Neural cell (in vitro differentiated cells): ENCODE measurements around the gene CDK4. TPM values are rescaled to one million over a fixed set of nuclear protein-coding genes. Genes with fewer than 3 reads are reported as not detected.
"Not testable (repeated sequence)": the region's sequence is repeated elsewhere in the genome, so short reads cannot be mapped to it uniquely, and the experiment has no call there.

ENCODE experiments used
- H2AFZ ChIP-seq: fragments of 200-600, 300-800 bp; sonication (generic), shearing (Covaris generic); 2 replicates; pipeline ENCODE4 v1.6.0; 2014; ENCODE audit warnings: low read depth, mild to moderate bottlenecking, antibody characterized with exemption, low read length, moderate library complexity
- H3F3A ChIP-seq: fragments of 200-600 bp; shearing (Covaris generic); 2 replicates; pipeline ENCODE4 v1.6.1; 2016; ENCODE audit warnings: mild to moderate bottlenecking, moderate library complexity, mixed read lengths, antibody characterized with exemption, low read length; ENCODE audit not compliant: insufficient read depth, poor library complexity, severe bottlenecking
- H3K27ac ChIP-seq: fragments of 200-600, 300-800 bp; sonication (generic), shearing (Covaris generic); 2 replicates; pipeline ENCODE4 v1.5.1; 2014; ENCODE audit warnings: mild to moderate bottlenecking, low read length, moderate library complexity
- H3K27me3 ChIP-seq: fragments of 300-800, 200-600 bp; sonication (generic), shearing (Covaris generic); 2 replicates; pipeline ENCODE4 v1.6.0; 2014; ENCODE audit warnings: mild to moderate bottlenecking, low read depth, low read length, moderate library complexity; ENCODE audit not compliant: insufficient read depth
- H3K36me3 ChIP-seq: fragments of 300-800, 200-600 bp; sonication (generic), shearing (Covaris generic); 2 replicates; pipeline ENCODE4 v1.5.1; 2014; ENCODE audit warnings: mild to moderate bottlenecking, antibody characterized with exemption, low read length, moderate library complexity; ENCODE audit not compliant: insufficient read depth
- H3K4me2 ChIP-seq: fragments of 300-800, 200-600 bp; sonication (generic), shearing (Covaris generic); 2 replicates; pipeline ENCODE4 v1.6.0; 2014; ENCODE audit warnings: mild to moderate bottlenecking, low read length
- H3K4me3 ChIP-seq: fragments of 300-800, 200-600 bp; sonication (generic), shearing (Covaris generic); 2 replicates; pipeline ENCODE4 v1.5.1; 2014; ENCODE audit warnings: mild to moderate bottlenecking, low read length, moderate library complexity
- H3K79me2 ChIP-seq: fragments of 200-600 bp; shearing (Covaris generic); replicated peaks from 2 replicates; pipeline ENCODE4 v1.6.0; 2014; ENCODE audit warnings: mild to moderate bottlenecking, low read length, moderate library complexity; ENCODE audit not compliant: insufficient read depth
- H3K9ac ChIP-seq: fragments of 300-800, 200-600 bp; sonication (generic), shearing (Covaris generic); 2 replicates; pipeline ENCODE4 v1.6.1; 2016; ENCODE audit warnings: mild to moderate bottlenecking, low read length, mixed read lengths
- H3K9me2 ChIP-seq: fragments of 200-600 bp; shearing (Covaris generic); 2 replicates; pipeline ENCODE4 v1.6.1; 2016; ENCODE audit warnings: mild to moderate bottlenecking, low read length, mixed read lengths; ENCODE audit not compliant: insufficient read depth
- H3K9me3 ChIP-seq: fragments of 200-600, 300-800 bp; sonication (generic), shearing (Covaris generic); 2 replicates; pipeline ENCODE4 v1.6.1; 2016; ENCODE audit warnings: mild to moderate bottlenecking, mixed run types, low read length, moderate library complexity, mixed read lengths
- H4K20me1 ChIP-seq: fragments of 200-600 bp; shearing (Covaris generic); 2 replicates; pipeline ENCODE4 v1.6.1; 2016; ENCODE audit warnings: mild to moderate bottlenecking, mixed run types; ENCODE audit not compliant: insufficient read depth
- EP300 ChIP-seq: fragments of 450-650 bp; conservative IDR thresholded peaks from 2 replicates; pipeline ENCODE4 v1.6.1; 2014; ENCODE audit warnings: antibody characterized with exemption, mild to moderate bottlenecking, moderate library complexity; ENCODE audit not compliant: poor library complexity, severe bottlenecking
- EZH2 ChIP-seq: fragments of 200-600, 300-800 bp; shearing (Covaris generic), sonication (generic); IDR thresholded peaks from 2 replicates; pipeline ENCODE4 v1.6.1; 2014; ENCODE audit warnings: antibody characterized with exemption, low read length, borderline replicate concordance, mild to moderate bottlenecking; ENCODE audit not compliant: insufficient read depth, poor library complexity, severe bottlenecking
- MXI1 ChIP-seq: fragments of 450-650 bp; conservative IDR thresholded peaks from 2 replicates; pipeline ENCODE4 v1.6.1; 2014; ENCODE audit warnings: antibody characterized with exemption, mild to moderate bottlenecking; ENCODE audit not compliant: poor library complexity, severe bottlenecking
- POLR2AphosphoS5 ChIP-seq: IDR thresholded peaks from 2 replicates; pipeline ENCODE4 v1.6.1; 2012
- RAD21 ChIP-seq: fragments of 450-650 bp; conservative IDR thresholded peaks from 2 replicates; pipeline ENCODE4 v1.6.1; 2014; ENCODE audit warnings: antibody characterized with exemption, mild to moderate bottlenecking, moderate library complexity
- SMC3 ChIP-seq: fragments of 450-650 bp; conservative IDR thresholded peaks from 2 replicates; pipeline ENCODE4 v1.6.1; 2014; ENCODE audit warnings: antibody characterized with exemption, mild to moderate bottlenecking, moderate library complexity; ENCODE audit not compliant: poor library complexity
- TAF1 ChIP-seq: IDR thresholded peaks from 2 replicates; pipeline ENCODE4 v1.6.1; 2012; ENCODE audit warnings: low read depth
- polyA plus RNA-seq: library from polyadenylated mRNA; depleted of rRNA; stranded (reverse); fragments of >200 nt; gene quantifications from 2 replicates; pipeline ENCODE4 v1.2.3, GENCODE V29; 2014
- TF ChIP-seq, protein P1 (sequence below): IDR thresholded peaks from 2 replicates; pipeline ENCODE4 v1.6.1; 2012; ENCODE audit warnings: borderline replicate concordance
- TF ChIP-seq, protein P2 (sequence below): fragments of 450-650 bp; IDR thresholded peaks from 2 replicates; pipeline ENCODE4 v1.5.1; 2014; ENCODE audit warnings: antibody characterized with exemption, mild to moderate bottlenecking, moderate library complexity; ENCODE audit not compliant: poor library complexity, severe bottlenecking

CDK4 gene
- polyA plus RNA-seq, 1 donor from 2014 or later: 104 TPM

DNA sequence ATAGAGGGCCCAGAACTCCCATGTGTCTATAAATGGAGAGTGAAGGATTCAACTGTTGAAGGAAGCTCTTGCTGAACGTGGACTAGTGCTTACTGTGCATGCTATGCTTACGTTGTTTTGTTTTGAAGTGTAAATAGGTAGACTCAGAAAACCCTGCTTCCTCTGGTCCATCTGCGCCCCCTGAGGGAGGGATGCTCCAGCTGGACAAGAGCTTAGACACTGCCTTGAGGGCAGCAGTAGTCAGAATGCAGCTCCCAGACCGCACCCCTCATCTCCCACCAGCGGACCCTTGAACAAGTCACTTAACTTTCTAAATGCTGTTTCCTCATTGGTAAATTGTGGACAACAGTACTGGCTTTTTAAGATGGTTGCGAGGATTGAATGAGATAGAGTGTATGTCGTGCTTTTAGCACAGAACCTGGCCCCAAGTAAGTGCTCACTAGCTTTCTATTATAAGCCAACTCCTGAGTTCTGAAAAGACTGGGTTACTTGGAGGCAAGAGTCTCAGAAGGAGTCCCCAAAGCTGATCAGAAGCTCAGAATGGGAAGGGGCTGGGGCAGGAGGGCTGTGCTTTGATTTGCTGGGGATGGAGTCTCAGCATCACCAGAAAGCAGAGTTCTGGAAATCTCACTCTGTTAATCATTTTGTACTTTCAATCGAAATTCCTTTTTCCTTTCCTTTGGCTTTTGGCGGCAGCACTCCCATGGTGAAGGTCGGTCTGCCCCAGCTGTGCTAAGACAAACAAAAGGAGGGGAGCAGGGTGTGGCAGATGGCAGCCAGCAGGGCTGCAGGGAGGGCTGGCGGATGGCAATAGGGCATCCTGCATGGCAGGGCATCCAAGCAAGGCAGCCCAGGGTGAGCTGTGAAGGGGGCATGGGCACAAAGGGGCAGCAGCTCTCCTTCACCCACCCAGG, 29.1 kb downstream of the CDK4 start:
- peaks cover 4% of the 10 kb centered on the region for H3K36me3 ChIP-seq
- H3K9me3 ChIP-seq: no peaks in the 10 kb centered on the region
- peaks cover 24% of the 10 kb centered on the region for H3K27me3 ChIP-seq
- no peak overlapping the region for H3K4me3 ChIP-seq
- H3K9ac ChIP-seq: no peak overlapping the region
- no peaks in the 10 kb centered on the region for H3K9me2 ChIP-seq
- no peaks in the 10 kb centered on the region for H3K79me2 ChIP-seq
- no peak overlapping the region for H2AFZ ChIP-seq
- no peak overlapping the region for H3K4me2 ChIP-seq
- H3K27ac ChIP-seq: no peak overlapping the region
- H4K20me1 ChIP-seq: no peaks in the 10 kb centered on the region
- TF ChIP-seq, protein P1, sequence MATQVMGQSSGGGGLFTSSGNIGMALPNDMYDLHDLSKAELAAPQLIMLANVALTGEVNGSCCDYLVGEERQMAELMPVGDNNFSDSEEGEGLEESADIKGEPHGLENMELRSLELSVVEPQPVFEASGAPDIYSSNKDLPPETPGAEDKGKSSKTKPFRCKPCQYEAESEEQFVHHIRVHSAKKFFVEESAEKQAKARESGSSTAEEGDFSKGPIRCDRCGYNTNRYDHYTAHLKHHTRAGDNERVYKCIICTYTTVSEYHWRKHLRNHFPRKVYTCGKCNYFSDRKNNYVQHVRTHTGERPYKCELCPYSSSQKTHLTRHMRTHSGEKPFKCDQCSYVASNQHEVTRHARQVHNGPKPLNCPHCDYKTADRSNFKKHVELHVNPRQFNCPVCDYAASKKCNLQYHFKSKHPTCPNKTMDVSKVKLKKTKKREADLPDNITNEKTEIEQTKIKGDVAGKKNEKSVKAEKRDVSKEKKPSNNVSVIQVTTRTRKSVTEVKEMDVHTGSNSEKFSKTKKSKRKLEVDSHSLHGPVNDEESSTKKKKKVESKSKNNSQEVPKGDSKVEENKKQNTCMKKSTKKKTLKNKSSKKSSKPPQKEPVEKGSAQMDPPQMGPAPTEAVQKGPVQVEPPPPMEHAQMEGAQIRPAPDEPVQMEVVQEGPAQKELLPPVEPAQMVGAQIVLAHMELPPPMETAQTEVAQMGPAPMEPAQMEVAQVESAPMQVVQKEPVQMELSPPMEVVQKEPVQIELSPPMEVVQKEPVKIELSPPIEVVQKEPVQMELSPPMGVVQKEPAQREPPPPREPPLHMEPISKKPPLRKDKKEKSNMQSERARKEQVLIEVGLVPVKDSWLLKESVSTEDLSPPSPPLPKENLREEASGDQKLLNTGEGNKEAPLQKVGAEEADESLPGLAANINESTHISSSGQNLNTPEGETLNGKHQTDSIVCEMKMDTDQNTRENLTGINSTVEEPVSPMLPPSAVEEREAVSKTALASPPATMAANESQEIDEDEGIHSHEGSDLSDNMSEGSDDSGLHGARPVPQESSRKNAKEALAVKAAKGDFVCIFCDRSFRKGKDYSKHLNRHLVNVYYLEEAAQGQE: no peak
- TF ChIP-seq RAD21 (no peak), SMC3 (no peak), EZH2 (no peak), POLR2AphosphoS5 (no peak), TAF1 (no peak), MXI1 (no peak), EP300 (no peak)
- TF ChIP-seq, protein P2, sequence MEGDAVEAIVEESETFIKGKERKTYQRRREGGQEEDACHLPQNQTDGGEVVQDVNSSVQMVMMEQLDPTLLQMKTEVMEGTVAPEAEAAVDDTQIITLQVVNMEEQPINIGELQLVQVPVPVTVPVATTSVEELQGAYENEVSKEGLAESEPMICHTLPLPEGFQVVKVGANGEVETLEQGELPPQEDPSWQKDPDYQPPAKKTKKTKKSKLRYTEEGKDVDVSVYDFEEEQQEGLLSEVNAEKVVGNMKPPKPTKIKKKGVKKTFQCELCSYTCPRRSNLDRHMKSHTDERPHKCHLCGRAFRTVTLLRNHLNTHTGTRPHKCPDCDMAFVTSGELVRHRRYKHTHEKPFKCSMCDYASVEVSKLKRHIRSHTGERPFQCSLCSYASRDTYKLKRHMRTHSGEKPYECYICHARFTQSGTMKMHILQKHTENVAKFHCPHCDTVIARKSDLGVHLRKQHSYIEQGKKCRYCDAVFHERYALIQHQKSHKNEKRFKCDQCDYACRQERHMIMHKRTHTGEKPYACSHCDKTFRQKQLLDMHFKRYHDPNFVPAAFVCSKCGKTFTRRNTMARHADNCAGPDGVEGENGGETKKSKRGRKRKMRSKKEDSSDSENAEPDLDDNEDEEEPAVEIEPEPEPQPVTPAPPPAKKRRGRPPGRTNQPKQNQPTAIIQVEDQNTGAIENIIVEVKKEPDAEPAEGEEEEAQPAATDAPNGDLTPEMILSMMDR: no peak
- no peaks in the 10 kb centered on the region for H3F3A ChIP-seq

DNA sequence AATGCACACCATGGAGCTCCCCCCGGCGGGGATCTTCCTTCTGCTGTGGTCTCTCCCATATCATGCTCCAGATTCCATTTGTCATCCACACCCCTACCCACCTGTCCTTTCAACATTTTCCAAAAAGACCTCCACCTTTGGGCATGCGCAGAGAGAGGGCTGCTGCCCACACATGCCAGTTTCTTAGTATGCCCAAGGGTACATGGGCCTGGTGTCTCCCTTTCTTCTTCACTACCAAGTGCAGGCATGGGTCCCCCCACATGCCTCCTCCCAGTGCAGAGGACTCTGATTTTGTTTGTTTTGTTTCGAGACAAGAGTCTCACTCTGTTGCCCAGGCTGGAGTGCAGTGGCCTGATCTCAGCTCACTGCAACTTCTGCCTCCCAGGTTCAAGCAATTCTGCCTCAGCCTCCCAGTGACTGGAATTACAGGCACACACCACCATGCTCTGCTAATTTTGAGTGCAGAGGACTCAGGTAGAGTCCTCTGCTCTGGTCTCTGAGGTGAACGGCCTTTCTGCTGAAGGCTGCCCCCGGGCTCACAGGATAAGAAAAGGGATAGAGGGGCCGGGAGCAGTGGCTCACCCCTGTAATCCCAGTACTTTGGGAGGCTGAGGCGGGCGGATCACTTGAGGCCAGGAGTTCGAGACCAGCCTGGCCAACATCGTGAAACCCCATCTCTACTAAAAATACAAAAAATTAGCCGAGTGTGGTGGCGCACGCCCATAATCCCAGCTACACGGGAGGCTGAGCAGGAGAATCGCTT, 30.1 kb downstream of the CDK4 start:
- H3K4me3 ChIP-seq, H3K9me2 ChIP-seq, H3K9ac ChIP-seq, H2AFZ ChIP-seq, H4K20me1 ChIP-seq, H3K4me2 ChIP-seq, H3K27ac ChIP-seq, H3K36me3 ChIP-seq, H3K79me2 ChIP-seq, H3K9me3 ChIP-seq, H3F3A ChIP-seq: not testable (repeated sequence)
- H3K27me3 ChIP-seq: peaks cover 14% of the 10 kb centered on the region
